AG09319 (cell line): Measurements from ENCODE around the gene TAF11L4.
"Not testable (repeated sequence)": the region's sequence is repeated elsewhere in the genome, so short reads cannot be mapped to it uniquely, and the experiment has no call there.

Experiments used
- DNase-seq: peaks from one replicate; pipeline ENCODE4 v3.0.0-alpha.2; 2010; ENCODE audit warnings: low read depth; ENCODE audit errors: extremely low read depth
- TF ChIP-seq, protein P1 (sequence below): IDR thresholded peaks from 2 replicates; pipeline ENCODE4 v1.5.1; 2011; ENCODE audit warnings: low read depth, mild to moderate bottlenecking, inconsistent platforms, low read length, moderate library complexity

Gene TAF11L4

DNA sequence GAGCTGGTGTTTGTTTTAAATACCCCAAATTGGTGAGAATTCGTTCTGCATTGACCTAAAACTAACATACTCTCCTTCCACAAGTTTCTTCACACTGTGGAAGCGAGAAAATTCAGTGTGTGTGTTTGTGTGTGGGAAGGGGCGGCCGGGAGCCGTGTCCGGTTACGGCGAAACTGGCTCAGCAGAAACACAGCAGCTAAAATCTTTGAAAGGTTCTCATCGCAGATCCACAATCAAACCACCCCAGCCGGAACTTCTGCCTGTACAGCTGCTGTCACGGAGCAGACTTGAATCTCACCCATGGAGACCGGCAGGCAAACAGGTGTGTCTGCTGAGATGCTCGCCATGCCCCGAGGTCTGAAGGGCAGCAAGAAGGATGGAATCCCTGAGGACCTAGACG lies at the start of gene TAF11L4:
Gene TAF11L4 (plus strand): TSS at position 301 of the 400 bp plus-strand sequence.
- not testable (repeated sequence) for DNase-seq

DNA sequence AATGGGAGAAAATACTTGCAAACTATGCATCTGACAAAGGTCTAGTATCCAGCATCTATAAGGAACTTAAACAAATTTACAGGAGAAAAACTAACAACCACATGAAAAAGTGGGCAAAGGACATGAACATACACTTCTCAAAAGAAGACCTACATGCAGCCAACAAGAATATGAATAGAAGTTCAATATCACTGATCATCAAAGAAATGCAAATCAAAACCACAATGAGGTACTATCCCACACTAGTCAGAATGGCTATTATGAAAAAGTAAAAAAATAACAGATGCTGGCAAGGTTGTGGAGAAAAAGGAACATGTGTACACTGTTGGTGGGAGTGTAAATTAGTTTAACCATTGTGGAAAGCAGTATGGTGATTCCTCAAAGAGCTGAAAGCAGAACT lies 46.5 kb upstream of the TAF11L4 start:
- DNase-seq: not testable (repeated sequence)

DNA sequence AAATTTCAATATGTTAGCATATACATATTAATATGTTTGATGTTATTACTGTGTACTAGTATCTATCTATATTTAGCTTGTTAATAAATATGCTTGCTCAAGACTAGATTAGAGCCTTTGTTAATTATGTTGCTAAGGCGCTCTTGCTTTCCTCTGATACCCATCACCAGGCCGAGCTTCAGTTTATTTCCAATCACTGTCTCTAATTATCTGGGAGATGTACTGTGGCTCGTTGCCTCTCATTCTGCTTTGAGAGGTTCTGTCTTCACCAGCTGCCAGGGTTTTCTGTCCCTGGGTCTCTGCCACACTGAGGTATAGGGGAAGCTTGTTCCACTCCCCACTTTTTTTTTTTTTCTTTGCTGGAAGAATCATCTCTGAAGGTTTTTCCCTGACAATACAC lies 44.6 kb upstream of the TAF11L4 start:
- TF ChIP-seq, protein P1, sequence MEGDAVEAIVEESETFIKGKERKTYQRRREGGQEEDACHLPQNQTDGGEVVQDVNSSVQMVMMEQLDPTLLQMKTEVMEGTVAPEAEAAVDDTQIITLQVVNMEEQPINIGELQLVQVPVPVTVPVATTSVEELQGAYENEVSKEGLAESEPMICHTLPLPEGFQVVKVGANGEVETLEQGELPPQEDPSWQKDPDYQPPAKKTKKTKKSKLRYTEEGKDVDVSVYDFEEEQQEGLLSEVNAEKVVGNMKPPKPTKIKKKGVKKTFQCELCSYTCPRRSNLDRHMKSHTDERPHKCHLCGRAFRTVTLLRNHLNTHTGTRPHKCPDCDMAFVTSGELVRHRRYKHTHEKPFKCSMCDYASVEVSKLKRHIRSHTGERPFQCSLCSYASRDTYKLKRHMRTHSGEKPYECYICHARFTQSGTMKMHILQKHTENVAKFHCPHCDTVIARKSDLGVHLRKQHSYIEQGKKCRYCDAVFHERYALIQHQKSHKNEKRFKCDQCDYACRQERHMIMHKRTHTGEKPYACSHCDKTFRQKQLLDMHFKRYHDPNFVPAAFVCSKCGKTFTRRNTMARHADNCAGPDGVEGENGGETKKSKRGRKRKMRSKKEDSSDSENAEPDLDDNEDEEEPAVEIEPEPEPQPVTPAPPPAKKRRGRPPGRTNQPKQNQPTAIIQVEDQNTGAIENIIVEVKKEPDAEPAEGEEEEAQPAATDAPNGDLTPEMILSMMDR: no peak
- no peak for DNase-seq

DNA sequence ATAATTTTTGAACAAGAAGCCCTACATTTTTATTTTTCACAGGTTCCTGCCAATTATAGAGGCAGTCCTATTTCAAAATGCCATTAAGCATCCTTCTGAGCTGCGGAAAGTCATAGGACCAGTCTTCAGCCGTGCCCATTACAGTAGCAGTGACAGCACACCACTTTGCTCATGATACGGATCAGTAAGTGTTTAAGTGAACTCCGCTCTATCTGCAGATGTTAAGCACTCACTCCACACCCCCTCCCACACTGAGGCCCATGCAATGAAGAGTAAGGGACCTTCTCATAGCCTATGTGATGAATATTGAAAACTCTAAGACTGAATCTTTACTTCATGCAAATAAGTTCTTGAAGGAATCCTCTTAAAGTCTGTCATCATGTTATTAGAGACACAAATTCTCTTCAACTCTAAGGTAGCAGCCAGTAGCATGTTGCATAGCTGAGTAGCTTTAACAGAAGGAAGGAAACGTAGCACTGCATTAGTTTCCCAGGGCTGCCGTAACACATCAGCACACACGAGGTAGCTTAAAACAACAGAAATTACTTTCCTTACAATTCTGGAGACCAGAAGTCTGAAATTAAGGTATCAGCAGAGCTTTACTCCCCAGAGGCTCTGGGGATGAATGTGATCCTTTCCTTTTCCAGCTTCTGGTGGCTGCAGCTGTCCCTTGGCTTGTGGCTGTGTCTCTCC lies 43.9 kb upstream of the TAF11L4 start:
- TF ChIP-seq, protein P1: no peak
- DNase-seq: no peak

DNA sequence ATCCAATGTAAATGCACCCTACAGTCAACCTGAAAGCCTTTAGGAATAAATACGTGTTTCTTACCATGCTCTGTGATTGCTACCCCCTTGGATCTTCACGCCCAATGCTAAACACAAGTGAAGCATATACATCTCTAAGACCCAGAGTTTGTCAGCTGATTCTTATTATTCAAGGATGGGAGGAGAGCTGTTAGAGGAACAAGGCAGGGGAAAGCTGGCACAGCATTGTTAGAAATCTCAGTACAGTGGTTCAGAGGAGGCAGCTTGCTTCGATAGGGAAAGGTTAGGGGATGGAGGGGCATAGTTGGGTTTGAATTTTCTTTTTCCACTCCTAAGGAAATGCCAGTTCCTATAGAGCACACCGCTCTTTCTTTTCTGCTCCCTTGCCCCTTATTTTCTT lies 40.2 kb upstream of the TAF11L4 start:
- no peak for DNase-seq
- TF ChIP-seq, protein P1: no peak

DNA sequence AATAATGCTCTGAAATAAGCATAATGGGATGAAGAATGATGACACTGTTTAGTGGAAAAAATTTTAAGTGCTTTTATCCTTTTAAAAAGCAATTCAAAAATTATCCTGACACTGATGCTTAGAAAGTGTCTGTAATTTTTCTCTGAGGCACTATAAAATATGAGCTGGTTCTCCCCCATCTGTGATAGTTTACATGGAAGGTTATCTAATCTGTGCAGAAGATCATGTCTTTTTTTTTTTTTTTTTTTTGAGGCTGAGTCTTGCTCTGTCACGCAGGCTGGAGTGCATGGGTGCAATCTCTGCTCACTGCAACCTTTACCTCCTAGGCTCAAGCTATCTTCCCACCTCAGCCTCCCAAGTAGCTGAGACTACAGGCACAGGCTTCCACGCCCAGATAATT lies 38.8 kb upstream of the TAF11L4 start:
- no peak for DNase-seq
- TF ChIP-seq, protein P1: no peak

DNA sequence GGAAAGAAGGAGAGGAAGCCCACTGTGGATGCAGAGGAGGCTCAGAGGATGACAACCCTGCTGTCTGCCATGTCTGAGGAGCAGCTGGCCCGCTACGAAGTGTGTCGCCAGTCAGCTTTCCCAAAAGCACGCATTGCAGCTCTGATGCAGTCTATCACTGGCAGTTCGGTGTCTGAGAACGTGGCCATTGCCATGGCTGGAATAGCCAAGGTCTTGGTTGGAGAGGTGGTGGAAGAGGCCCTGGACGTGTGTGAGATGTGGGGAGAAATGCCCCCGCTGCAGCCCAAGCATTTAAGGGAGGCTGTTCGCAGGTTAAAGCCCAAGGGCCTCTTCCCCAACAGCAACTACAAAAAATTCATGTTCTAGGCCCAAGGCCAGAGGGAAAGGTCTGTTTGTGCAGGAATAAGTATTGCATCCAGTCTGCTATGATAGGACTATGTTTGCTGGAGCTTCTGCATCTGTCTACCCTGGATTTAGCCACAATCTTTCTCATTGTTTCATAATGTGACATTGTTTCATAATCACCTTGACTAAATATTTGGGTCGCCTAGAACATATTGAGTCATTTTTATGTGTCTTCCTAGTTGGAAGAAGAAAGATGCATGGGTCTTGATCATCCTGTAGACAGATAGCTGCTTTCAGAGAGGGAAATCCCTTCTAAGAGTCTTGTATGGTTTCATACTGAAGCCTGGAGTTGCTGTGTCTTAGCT lies 35.0 kb upstream of the TAF11L4 start:
- DNase-seq: not testable (repeated sequence)

DNA sequence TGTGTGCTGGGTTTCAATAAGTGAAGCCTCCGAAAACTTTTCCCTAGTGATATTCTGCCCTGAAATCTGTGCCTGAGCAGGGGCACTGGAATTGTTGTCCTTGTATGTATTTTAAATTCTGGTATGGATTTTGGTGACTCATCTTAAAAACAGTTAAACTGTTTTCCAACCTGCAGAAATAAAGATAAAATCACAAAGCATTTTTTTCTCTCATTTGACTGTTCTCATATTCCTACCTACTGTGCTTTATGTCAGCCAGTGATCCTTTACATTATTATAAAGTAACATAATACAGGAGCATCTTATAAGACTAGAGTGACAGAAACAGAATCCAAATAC lies 34.5 kb upstream of the TAF11L4 start:
- TF ChIP-seq, protein P1: no peak
- no peak for DNase-seq

DNA sequence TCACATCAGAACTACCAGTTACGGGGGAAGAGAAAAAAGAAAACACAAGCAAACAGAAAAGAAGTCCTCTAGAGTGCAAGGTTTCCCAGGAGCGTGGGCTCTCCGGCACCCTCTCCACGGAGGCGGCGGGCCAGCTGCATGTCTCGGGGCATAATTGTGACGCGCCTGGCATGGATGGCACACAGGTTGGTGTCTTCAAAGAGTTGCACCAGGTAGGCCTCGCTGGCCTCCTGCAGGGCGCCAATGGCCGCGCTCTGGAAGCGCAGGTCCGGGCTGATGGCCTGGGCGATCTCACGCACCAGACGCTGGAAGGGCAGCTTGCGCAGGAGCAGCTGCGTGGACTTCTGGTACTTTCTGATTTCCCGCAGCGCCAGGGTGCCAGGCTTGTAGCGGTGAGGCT lies 30.3 kb upstream of the TAF11L4 start:
- not testable (repeated sequence) for DNase-seq
